Stimulated activated CD8-positive, alpha-beta memory T cell treated with anti-CD3 and anti-CD28 coated beads, Interleukin-7, amount 100 ng/mL, for 1 hour (primary cell): Measurements from ENCODE around the gene NUCKS1.
A peak's percentile ranks its signal among the peaks of the same experiment; 100 is the strongest.

Source experiments
- DNase-seq, 2 donors: peaks; one replicate each; pipeline ENCODE4 v3.0.0-alpha.2; 2020; ENCODE audit warnings: low read depth in 2 of 2

Gene NUCKS1

DNA sequence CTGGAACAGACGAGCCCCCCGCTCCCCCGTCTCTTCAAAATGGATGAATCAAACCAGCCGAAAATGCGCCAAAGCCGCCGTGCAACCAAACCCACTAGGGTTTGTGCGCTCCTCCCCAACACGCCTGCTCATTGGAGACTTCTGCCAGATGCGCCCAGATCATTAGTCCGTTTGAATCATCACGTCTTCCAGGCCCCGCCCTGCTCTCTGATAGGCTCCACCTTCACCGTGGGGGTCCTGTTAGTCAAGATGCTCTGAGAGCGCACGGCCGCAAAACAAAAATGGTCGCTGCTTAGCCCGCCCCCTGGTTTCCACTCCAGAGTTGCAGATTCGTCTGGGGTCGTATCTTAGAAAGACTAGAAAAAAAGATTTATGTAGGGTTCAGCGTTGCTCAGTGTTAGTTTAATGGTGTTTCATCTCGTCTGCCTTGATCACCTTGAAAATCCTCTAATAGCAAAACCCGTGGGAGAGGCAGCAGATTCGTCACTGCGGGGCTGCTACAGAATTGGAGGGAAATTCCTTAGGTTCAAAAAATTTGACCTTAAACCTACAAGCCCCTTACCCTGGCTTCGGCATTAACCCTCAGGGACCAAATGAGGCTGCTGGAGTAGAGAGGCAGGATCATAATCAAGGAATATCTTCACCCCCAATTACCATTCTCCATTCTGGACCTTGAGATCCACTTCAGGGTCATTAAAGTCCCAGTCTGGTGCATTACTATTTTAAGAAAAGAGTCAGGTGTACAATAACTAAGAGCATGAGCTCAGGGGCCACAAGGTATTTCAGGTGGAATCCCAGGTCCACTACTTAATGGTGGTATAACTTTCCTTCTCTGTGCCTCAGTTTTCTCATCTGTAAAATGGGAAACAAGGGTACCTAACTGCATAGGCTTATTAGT, at the start of gene NUCKS1:
Gene NUCKS1, minus strand, starts transcription at position 45 of the 898 bp plus-strand sequence. CDS start 209 bp downstream, outside the sequence.
- peak; percentile 90 to 91 for DNase-seq

- DNase-seq, result no peak
These were observed 48.6 kb upstream of the NUCKS1 start for GRCh38 chr1:205798577-205798976.

DNA sequence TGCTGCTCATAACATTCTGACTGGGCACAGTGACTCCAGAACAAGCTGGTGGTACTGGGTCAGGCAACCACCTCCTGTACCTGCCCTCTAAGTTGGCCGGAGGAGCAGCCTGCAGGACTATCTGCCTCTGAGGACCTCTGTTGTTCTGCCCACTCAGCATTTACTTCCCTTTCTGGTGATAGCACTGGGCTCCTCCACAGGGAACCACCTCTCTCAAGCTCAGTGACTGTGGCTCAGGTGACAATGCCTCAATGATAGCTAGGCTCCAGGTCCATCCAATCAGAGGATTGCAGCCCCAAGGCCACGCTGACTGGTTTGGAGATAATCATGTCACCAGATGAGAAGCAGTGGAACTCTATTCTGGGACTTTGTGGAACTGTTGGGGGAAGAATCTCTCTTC, 47.2 kb upstream of the NUCKS1 start:
- no peak for DNase-seq

GRCh38 chr1:205794011-205794730, 44.2 kb upstream of the NUCKS1 start:
- no peak for DNase-seq

DNA sequence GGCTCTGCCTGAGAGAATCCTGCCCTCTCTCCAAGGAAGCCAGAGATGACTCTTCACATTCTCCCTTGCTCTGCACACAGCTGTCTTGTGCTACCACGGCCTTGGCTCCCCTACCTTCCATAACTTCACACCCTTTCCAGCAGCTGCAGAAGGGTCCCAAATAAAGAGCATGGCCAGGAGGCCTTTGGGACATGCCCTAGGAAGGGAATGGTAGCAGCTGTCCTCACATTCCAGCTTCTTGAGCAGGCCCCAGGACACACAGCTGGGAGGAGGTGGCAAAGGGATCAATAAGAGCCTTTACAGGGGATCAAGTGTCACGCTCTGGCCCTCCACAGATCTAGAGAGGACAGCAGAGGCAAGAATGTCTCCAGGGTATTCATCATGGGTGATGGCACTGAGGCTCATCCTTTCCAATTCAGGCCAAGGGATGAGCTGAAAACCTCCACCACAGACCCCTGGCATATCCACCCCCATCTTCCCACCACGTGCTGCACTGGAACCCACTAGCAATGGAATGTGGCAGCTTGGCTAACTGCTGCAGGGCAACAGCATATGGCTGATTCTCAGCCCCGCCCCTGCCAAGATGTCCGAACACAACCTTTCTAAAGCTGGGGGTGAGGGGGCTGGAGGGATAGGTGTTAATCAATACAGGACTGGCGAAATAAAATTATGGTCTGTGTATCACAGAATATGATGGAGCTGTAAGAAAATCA, 43.1 kb upstream of the NUCKS1 start:
- no peak for DNase-seq

DNA sequence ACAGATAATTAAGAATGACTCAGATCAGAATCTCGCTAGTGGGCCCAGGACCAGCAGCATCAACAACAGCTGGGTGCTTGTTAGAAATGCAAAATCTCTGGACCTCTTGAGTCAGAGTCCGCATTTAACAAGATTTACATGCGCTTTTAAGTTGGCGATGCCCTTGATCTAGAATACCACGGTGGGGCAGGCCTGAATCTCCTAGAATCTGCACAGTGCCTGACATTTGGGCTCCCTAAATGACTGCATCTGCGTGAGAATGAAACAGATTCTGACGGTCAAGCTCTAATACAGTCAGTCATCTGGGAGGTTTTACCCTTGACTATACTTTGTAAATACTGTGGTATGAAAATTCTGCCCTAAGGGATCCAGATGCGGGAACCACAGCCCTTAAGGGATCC, 42.5 kb upstream of the NUCKS1 start:
- DNase-seq, result no peak

DNA sequence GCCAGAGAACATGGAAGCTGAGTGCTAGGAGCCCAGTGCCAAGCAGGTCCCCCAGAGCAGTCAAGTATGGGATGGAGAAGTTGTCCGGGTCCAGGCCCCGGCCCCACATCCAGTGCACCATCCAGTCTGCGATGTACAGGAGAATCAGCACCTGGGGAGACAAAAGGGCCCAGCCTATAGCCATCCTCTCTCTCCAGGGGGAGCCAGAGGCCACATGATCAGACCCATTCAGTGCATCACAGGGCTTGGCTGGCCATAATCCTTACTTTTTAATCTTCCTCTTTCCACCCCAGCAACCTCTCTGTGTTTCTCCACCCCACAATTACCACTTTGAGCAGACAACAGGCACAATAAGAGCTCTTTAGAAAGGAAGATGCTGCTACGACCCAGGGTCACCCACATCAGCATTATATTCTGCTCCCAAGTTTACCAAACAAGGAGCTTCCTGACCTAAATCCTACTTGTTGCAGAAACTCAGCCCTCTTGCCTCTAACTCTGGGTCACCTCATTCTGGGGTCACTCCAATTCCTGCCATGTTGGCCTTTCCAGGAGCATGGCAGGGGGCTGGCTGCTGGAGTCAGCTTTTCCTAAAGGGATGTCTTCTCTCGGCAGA, 41.7 kb upstream of the NUCKS1 start:
- peak in 1 of 2 donors; percentile 31 for DNase-seq

DNA sequence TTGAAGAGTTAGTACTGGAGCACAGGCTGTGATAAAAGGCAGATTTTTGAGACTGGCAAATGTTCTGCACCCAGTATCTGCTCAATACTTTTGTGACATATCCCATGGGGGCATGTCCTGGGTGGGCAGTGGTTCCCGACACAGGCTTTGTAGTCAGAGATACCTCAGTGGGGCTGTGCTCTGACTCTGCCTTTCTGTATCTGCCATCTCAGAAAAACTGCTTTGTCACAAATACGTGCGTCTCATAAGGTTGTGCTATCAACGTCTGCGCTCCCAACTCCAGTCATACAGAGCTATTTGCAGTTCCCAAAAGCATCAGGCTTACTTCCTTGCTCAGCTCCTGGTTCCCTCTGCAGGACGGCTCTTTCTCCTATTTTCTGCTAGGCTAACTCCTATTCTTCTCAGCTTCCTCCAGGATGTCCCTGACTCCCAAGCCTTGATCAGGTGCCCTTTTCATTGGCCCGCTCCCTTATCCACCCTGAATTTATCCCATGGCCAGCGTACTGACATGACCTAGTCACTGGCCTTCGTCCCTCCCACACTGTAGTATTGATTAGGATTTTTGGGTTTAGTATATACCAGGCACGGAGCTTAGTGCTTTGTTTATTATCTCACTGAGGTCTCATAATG, 37.4 kb upstream of the NUCKS1 start:
- DNase-seq, result no peak

DNA sequence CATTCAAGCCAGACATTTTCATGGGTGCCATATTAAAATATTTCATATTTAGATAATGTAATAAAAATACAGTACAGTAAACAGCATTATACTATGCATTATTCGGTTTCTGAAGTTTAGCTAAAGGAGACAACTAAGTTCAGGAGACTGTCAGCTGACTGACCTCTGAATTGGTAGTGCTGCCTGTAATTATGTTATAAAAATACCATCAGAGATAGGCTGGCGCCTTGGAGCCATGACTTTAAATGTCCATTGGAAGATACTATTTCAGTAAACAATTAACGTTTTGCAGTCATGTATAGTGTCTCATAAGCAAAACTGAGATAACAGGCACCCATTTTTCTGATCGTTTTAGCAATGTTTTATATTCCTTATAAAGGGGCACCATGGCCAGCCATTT, 36.6 kb upstream of the NUCKS1 start:
- no peak for DNase-seq

DNA sequence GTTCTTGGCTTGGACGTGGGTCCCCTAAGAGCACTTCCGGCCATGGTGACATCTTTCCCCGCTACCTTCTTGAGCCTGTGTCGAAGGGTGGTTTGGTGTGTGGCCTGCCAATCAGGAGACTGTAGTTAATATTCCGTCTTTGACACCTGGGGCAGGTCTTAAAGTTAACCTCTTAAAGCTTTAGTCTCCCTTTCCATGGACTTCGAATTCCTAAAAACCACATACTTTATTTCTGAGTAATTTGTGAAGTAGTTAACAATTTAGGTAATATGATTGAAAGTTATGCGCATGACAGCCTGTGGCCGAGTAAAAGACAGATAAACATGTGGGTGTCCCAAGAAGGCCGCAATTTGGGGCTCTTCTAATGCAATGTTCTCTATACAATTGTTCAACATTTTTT, 35.5 kb upstream of the NUCKS1 start:
- DNase-seq, result no peak

DNA sequence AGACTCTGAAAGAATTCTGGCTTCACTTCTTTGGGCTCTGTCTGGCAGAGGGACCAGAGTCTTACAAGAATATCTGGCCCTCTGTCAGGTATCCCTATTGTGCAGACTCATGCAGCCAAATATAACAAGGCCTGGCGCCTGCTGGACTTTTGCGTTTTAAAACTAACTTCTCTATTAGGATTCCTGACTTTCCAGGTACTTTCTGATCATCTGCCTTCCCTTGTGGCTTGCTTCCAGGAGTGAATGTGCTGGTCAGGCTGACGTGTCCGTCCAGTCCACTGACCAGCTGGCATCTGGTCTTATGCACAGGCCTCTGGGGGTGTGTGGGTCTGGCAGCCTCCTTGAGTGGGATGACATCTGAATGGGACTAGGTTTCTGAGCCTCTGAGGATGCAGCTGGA, 33.9 kb upstream of the NUCKS1 start:
- DNase-seq, result no peak

GRCh38 chr1:205783433-205783795, 33.4 kb upstream of the NUCKS1 start:
- DNase-seq, result no peak

- DNase-seq, result no peak
These were observed 32.8 kb upstream of the NUCKS1 start for GRCh38 chr1:205782627-205783432.

DNA sequence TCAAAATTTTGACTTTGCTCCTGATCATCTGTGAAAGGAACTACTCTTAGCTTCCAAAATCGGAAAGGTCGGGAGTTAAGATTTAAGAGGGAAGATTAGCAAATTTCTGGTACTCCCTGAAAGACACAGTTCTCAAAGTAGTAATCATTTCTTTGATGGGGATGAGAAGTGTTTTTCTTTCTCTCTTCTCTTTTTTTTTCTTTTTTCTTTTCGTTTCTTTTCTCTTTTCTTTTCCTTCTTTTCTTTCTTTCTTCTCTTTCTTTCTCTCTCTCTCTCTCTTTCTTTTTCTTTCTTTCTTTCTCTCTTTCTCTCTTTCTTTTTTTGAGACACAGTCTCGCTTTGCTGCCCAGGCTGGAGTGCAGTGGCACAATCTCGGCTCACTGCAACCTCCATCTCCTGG, 30.4 kb upstream of the NUCKS1 start:
- DNase-seq, result no peak

DNA sequence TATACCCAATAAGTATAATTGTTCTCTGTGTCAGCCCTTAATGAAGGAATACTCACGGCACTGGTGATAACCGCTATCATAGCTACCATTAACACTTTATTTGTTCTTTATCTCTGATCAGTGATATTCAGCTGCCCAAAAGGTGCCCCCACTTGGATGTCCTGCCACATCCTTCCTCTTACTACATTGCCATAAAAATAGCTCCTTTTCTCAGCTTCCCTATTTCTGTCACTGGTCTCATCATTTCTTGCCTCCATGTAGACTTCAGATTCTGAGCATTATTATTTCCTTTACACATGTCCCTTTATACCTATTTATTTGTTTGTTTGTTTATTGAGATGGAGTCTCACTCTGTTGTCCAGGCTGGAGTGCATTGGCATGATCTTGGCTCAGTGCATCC, 28.0 kb upstream of the NUCKS1 start:
- DNase-seq, result no peak

- DNase-seq, result no peak
These were observed 25.7 kb upstream of the NUCKS1 start for GRCh38 chr1:205775717-205776056.

- peak; percentile 62 to 76 for DNase-seq
These were observed 25.2 kb upstream of the NUCKS1 start, which contains the start of gene RAB29 for GRCh38 chr1:205775015-205775716. RAB29 (minus strand) TSS chr1:205775482; CDS start chr1:205774956, 526 bp downstream.

DNA sequence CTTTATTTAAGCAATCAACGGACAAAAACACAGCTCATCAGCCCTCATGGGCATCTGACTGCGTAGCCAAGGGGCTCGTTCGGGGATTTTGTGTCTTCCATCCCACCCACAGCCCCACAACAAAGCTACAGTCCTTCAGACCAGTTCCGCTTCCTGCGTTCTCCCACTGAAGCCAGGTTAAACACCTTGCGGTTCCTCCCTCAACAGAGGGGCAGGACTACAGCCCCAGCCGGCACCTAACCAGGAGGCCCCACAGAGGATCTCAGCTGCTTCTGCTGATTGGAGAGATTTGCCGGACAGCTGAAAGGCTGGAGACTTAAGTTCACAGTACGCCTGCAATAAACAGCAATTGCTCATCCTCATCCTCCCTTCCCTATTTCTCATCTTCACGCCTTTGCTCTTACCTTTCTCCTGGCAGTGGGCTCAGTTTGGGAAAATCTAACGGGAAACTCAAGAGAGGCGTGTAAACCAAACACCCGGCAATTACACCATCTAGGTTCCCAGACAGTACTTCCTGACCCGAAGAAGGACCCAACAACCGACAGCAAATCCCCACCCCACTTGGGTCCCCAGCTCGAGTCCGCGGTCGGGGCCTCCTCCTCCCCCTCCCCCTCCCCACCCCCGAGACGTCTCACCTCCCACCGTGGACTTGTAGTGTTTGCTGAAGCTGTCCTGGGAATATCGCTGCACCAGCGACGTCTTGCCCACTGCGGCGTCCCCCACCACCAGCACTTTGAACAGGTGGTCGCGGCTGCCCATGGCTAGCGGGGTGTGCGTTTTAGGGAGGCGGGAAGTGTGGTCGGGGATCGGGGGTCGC, 24.4 kb upstream of the NUCKS1 start:
- peak; percentile 6 to 19 for DNase-seq

GRCh38 chr1:205772607-205773032, 22.6 kb upstream of the NUCKS1 start:
- DNase-seq, result no peak
